Measurements from ENCODE around the gene RETREG1.
"Not testable (repeated sequence)": the region's sequence is repeated elsewhere in the genome, so short reads cannot be mapped to it uniquely, and the experiment has no call there.

RETREG1 gene

GRCh38 chr5:16615741-16616535 is 859 bp downstream of the RETREG1 start:
- Histone ChIP-seq H3K27ac (ENCODE audit: low read depth, low read length) (no peak overlapping the region), H3K4me3 (ENCODE audit: low read depth, low read length) (peak overlapping the region; percentile 70), H3K9ac (ENCODE audit: low read length) (peak overlapping the region; percentile 48), H3K27me3 (ENCODE audit: control insufficient read depth, insufficient read depth, low read length) (peaks cover 52% of the 10 kb centered on the region), H3K36me3 (ENCODE audit: control insufficient read depth, insufficient read depth, low read length) (no peaks in the 10 kb centered on the region), H3K9me3 (ENCODE audit: control insufficient read depth, insufficient read depth, low read depth, low read length) (no peaks in the 10 kb centered on the region), H3K4me1 (ENCODE audit: control insufficient read depth, insufficient read depth, low read length) (peaks cover 23% of the 10 kb centered on the region)

- Histone ChIP-seq H3K4me3 (ENCODE audit: low read depth, low read length) (no peak overlapping the region), H3K4me1 (ENCODE audit: control insufficient read depth, insufficient read depth, low read length) (peaks cover 12% of the 10 kb centered on the region; the same call in 1 of the 2 replicates), H3K27ac (ENCODE audit: low read depth, low read length) (no peak overlapping the region), H3K27me3 (ENCODE audit: control insufficient read depth, insufficient read depth, low read length) (peaks cover 26% of the 10 kb centered on the region), H3K36me3 (ENCODE audit: control insufficient read depth, insufficient read depth, low read length) (no peaks in the 10 kb centered on the region), H3K9me3 (ENCODE audit: control insufficient read depth, insufficient read depth, low read depth, low read length) (no peaks in the 10 kb centered on the region), H3K9ac (ENCODE audit: low read length) (no peak overlapping the region)
Measured at GRCh38 chr5:16612007-16612406, 4.8 kb downstream of the RETREG1 start.

- H3K4me3 ChIP-seq (ENCODE audit: low read depth, low read length); H3K9me3 ChIP-seq (ENCODE audit: control insufficient read depth, insufficient read depth, low read depth, low read length); H3K27ac ChIP-seq (ENCODE audit: low read depth, low read length); H3K36me3 ChIP-seq (ENCODE audit: control insufficient read depth, insufficient read depth, low read length); H3K4me1 ChIP-seq (ENCODE audit: control insufficient read depth, insufficient read depth, low read length); H3K9ac ChIP-seq (ENCODE audit: low read length): not testable (repeated sequence)
- H3K27me3 ChIP-seq (ENCODE audit: control insufficient read depth, insufficient read depth, low read length), result peaks cover 15% of the 10 kb centered on the region
Measured at GRCh38 chr5:16610896-16611295, 5.9 kb downstream of the RETREG1 start.

- H3K4me3 ChIP-seq (ENCODE audit: low read depth, low read length), result no peak overlapping the region
- no peaks in the 10 kb centered on the region for H3K36me3 ChIP-seq (ENCODE audit: control insufficient read depth, insufficient read depth, low read length)
- H3K9me3 ChIP-seq (ENCODE audit: control insufficient read depth, insufficient read depth, low read depth, low read length), result no peaks in the 10 kb centered on the region
- H3K9ac ChIP-seq (ENCODE audit: low read length), result no peak overlapping the region
- peaks cover 5% of the 10 kb centered on the region; the same call in 1 of the 2 replicates for H3K4me1 ChIP-seq (ENCODE audit: control insufficient read depth, insufficient read depth, low read length)
- H3K27ac ChIP-seq (ENCODE audit: low read depth, low read length), result no peak overlapping the region
- H3K27me3 ChIP-seq (ENCODE audit: control insufficient read depth, insufficient read depth, low read length), result peaks cover 2% of the 10 kb centered on the region; the same call in 1 of the 2 replicates
Measured at GRCh38 chr5:16609412-16609811, 7.4 kb downstream of the RETREG1 start.

GRCh38 chr5:16606628-16607027 is 10.2 kb downstream of the RETREG1 start:
- no peak overlapping the region for H3K27ac ChIP-seq (ENCODE audit: low read depth, low read length)
- H3K4me3 ChIP-seq (ENCODE audit: low read depth, low read length), result no peak overlapping the region
- H3K9ac ChIP-seq (ENCODE audit: low read length), result no peak overlapping the region
- H3K27me3 ChIP-seq (ENCODE audit: control insufficient read depth, insufficient read depth, low read length), result no peaks in the 10 kb centered on the region
- H3K36me3 ChIP-seq (ENCODE audit: control insufficient read depth, insufficient read depth, low read length), result no peaks in the 10 kb centered on the region
- no peaks in the 10 kb centered on the region for H3K9me3 ChIP-seq (ENCODE audit: control insufficient read depth, insufficient read depth, low read depth, low read length)
- H3K4me1 ChIP-seq (ENCODE audit: control insufficient read depth, insufficient read depth, low read length), result peaks cover 13% of the 10 kb centered on the region

GRCh38 chr5:16603701-16604100 is 13.1 kb downstream of the RETREG1 start:
- no peaks in the 10 kb centered on the region; the same call in 1 of the 2 replicates for H3K9me3 ChIP-seq (ENCODE audit: control insufficient read depth, insufficient read depth, low read depth, low read length)
- H3K4me1 ChIP-seq (ENCODE audit: control insufficient read depth, insufficient read depth, low read length), result peaks cover 7% of the 10 kb centered on the region
- no peaks in the 10 kb centered on the region for H3K36me3 ChIP-seq (ENCODE audit: control insufficient read depth, insufficient read depth, low read length)
- no peak overlapping the region for H3K9ac ChIP-seq (ENCODE audit: low read length)
- no peak overlapping the region for H3K4me3 ChIP-seq (ENCODE audit: low read depth, low read length)
- no peak overlapping the region for H3K27ac ChIP-seq (ENCODE audit: low read depth, low read length)
- H3K27me3 ChIP-seq (ENCODE audit: control insufficient read depth, insufficient read depth, low read length), result no peaks in the 10 kb centered on the region

GRCh38 chr5:16603295-16603694 is 13.5 kb downstream of the RETREG1 start:
- H3K36me3 ChIP-seq (ENCODE audit: control insufficient read depth, insufficient read depth, low read length), result no peaks in the 10 kb centered on the region
- H3K27ac ChIP-seq (ENCODE audit: low read depth, low read length), result no peak overlapping the region
- H3K4me1 ChIP-seq (ENCODE audit: control insufficient read depth, insufficient read depth, low read length), result peaks cover 7% of the 10 kb centered on the region
- no peaks in the 10 kb centered on the region; the same call in 1 of the 2 replicates for H3K9me3 ChIP-seq (ENCODE audit: control insufficient read depth, insufficient read depth, low read depth, low read length)
- no peaks in the 10 kb centered on the region for H3K27me3 ChIP-seq (ENCODE audit: control insufficient read depth, insufficient read depth, low read length)
- no peak overlapping the region for H3K4me3 ChIP-seq (ENCODE audit: low read depth, low read length)
- no peak overlapping the region for H3K9ac ChIP-seq (ENCODE audit: low read length)

GRCh38 chr5:16602182-16602581 is 14.6 kb downstream of the RETREG1 start:
- no peaks in the 10 kb centered on the region; the same call in 1 of the 2 replicates for H3K9me3 ChIP-seq (ENCODE audit: control insufficient read depth, insufficient read depth, low read depth, low read length)

GRCh38 chr5:16600946-16601345 is 15.9 kb downstream of the RETREG1 start:
- peaks cover 7% of the 10 kb centered on the region for H3K4me1 ChIP-seq (ENCODE audit: control insufficient read depth, insufficient read depth, low read length)
- no peaks in the 10 kb centered on the region for H3K36me3 ChIP-seq (ENCODE audit: control insufficient read depth, insufficient read depth, low read length)
- no peak overlapping the region for H3K27ac ChIP-seq (ENCODE audit: low read depth, low read length)
- H3K9me3 ChIP-seq (ENCODE audit: control insufficient read depth, insufficient read depth, low read depth, low read length), result no peaks in the 10 kb centered on the region; the same call in 1 of the 2 replicates
- no peaks in the 10 kb centered on the region for H3K27me3 ChIP-seq (ENCODE audit: control insufficient read depth, insufficient read depth, low read length)
- no peak overlapping the region for H3K9ac ChIP-seq (ENCODE audit: low read length)
- no peak overlapping the region for H3K4me3 ChIP-seq (ENCODE audit: low read depth, low read length)

More at GRCh38 chr5:16602182-16602581, 14.6 kb downstream of the RETREG1 start:
- Histone ChIP-seq H3K4me1 (ENCODE audit: control insufficient read depth, insufficient read depth, low read length) (peaks cover 7% of the 10 kb centered on the region), H3K4me3 (ENCODE audit: low read depth, low read length) (no peak overlapping the region), H3K27me3 (ENCODE audit: control insufficient read depth, insufficient read depth, low read length) (no peaks in the 10 kb centered on the region), H3K9ac (ENCODE audit: low read length) (no peak overlapping the region), H3K27ac (ENCODE audit: low read depth, low read length) (no peak overlapping the region), H3K36me3 (ENCODE audit: control insufficient read depth, insufficient read depth, low read length) (no peaks in the 10 kb centered on the region)

GRCh38 chr5:16600397-16600796 is 16.4 kb downstream of the RETREG1 start:
- Histone ChIP-seq H3K9ac (ENCODE audit: low read length) (no peak overlapping the region), H3K9me3 (ENCODE audit: control insufficient read depth, insufficient read depth, low read depth, low read length) (no peaks in the 10 kb centered on the region; the same call in 1 of the 2 replicates), H3K4me3 (ENCODE audit: low read depth, low read length) (no peak overlapping the region), H3K27me3 (ENCODE audit: control insufficient read depth, insufficient read depth, low read length) (no peaks in the 10 kb centered on the region), H3K36me3 (ENCODE audit: control insufficient read depth, insufficient read depth, low read length) (no peaks in the 10 kb centered on the region), H3K4me1 (ENCODE audit: control insufficient read depth, insufficient read depth, low read length) (peaks cover 7% of the 10 kb centered on the region), H3K27ac (ENCODE audit: low read depth, low read length) (no peak overlapping the region)

- no peaks in the 10 kb centered on the region for H3K27me3 ChIP-seq (ENCODE audit: control insufficient read depth, insufficient read depth, low read length)
- H3K9me3 ChIP-seq (ENCODE audit: control insufficient read depth, insufficient read depth, low read depth, low read length), result no peaks in the 10 kb centered on the region; the same call in 1 of the 2 replicates
- no peak overlapping the region for H3K4me3 ChIP-seq (ENCODE audit: low read depth, low read length)
- no peaks in the 10 kb centered on the region for H3K36me3 ChIP-seq (ENCODE audit: control insufficient read depth, insufficient read depth, low read length)
- peaks cover 11% of the 10 kb centered on the region for H3K4me1 ChIP-seq (ENCODE audit: control insufficient read depth, insufficient read depth, low read length)
- no peak overlapping the region for H3K27ac ChIP-seq (ENCODE audit: low read depth, low read length)
- H3K9ac ChIP-seq (ENCODE audit: low read length), result no peak overlapping the region
Measured at GRCh38 chr5:16597946-16598694, 18.7 kb downstream of the RETREG1 start.
